H9 (cell line): ENCODE results near the gene PET100. TPM values are rescaled to one million over a fixed set of nuclear protein-coding genes. Genes with fewer than 3 reads are reported as not detected.
A peak's percentile ranks its signal among the peaks of the same experiment; 100 is the strongest.

ENCODE experiments used
- DNase-seq: peaks from one replicate; pipeline ENCODE4 v3.0.0-alpha.2; 2017
- H2AFZ ChIP-seq: one replicate; pipeline ENCODE4 v1.6.1; 2013; ENCODE audit warnings: mild to moderate bottlenecking, low read length, control low read depth, moderate library complexity
- H2AK5ac ChIP-seq: 2 replicates; pipeline ENCODE4 v1.6.1; 2013; ENCODE audit warnings: low read length, control low read depth, mixed read lengths; ENCODE audit not compliant: insufficient read length
- H2BK120ac ChIP-seq: one replicate; pipeline ENCODE4 v1.6.1; 2013; ENCODE audit warnings: low read depth, mild to moderate bottlenecking, low read length, control low read depth, inconsistent platforms; ENCODE audit not compliant: poor library complexity, severe bottlenecking
- H2BK12ac ChIP-seq: 2 replicates; pipeline ENCODE4 v1.6.1; 2013; ENCODE audit warnings: low read length, control low read depth, mixed read lengths, low read depth; ENCODE audit not compliant: insufficient read length
- H2BK15ac ChIP-seq: 2 replicates; pipeline ENCODE4 v1.6.1; 2013; ENCODE audit warnings: low read depth, low read length, control low read depth
- H2BK20ac ChIP-seq: one replicate; pipeline ENCODE4 v1.6.1; 2013; ENCODE audit warnings: low read depth, mild to moderate bottlenecking, low read length, control low read depth, inconsistent platforms; ENCODE audit not compliant: poor library complexity, severe bottlenecking
- H2BK5ac ChIP-seq: 2 replicates; pipeline ENCODE4 v1.6.1; 2013; ENCODE audit warnings: low read length, control low read depth, mixed read lengths; ENCODE audit not compliant: insufficient read length
- H3K14ac ChIP-seq: 2 replicates; pipeline ENCODE4 v1.6.1; 2013; ENCODE audit warnings: low read length, control low read depth; ENCODE audit not compliant: insufficient read depth
- H3K18ac ChIP-seq: 2 replicates; pipeline ENCODE4 v1.6.1; 2013; ENCODE audit warnings: low read depth, mild to moderate bottlenecking, mixed read lengths, low read length, control low read depth; ENCODE audit not compliant: insufficient read length
- H3K23ac ChIP-seq: 2 replicates; pipeline ENCODE4 v1.6.1; 2013; ENCODE audit warnings: low read length, control low read depth, mixed read lengths, low read depth; ENCODE audit not compliant: insufficient read length
- H3K23me2 ChIP-seq: 2 replicates; pipeline ENCODE4 v1.6.1; 2013; ENCODE audit warnings: low read depth, mild to moderate bottlenecking, mixed read lengths, low read length, control low read depth; ENCODE audit not compliant: insufficient read length, poor library complexity, severe bottlenecking
- H3K27ac ChIP-seq: 2 replicates; pipeline ENCODE4 v1.5.1; 2013; ENCODE audit warnings: low read length, control low read depth, mixed read lengths, low read depth; ENCODE audit not compliant: insufficient read length
- H3K27me3 ChIP-seq: 2 replicates; pipeline ENCODE4 v1.6.1; 2013; ENCODE audit warnings: low read length, control low read depth, inconsistent platforms; ENCODE audit not compliant: insufficient read depth
- H3K4ac ChIP-seq: 2 replicates; pipeline ENCODE4 v1.6.1; 2013; ENCODE audit warnings: low read depth, mild to moderate bottlenecking, control low read depth, inconsistent platforms, low read length, moderate library complexity
- H3K4me1 ChIP-seq: 2 replicates; pipeline ENCODE4 v1.6.1; 2013; ENCODE audit warnings: low read length, control low read depth, inconsistent platforms; ENCODE audit not compliant: insufficient read depth
- H3K4me2 ChIP-seq: 2 replicates; pipeline ENCODE4 v1.6.1; 2013; ENCODE audit warnings: low read length, control low read depth, mixed read lengths; ENCODE audit not compliant: insufficient read length, insufficient read depth
- H3K56ac ChIP-seq: 2 replicates; pipeline ENCODE4 v1.6.1; 2013; ENCODE audit warnings: low read depth, mild to moderate bottlenecking, mixed read lengths, low read length, control low read depth; ENCODE audit not compliant: insufficient read length
- H3K79me1 ChIP-seq: 2 replicates; pipeline ENCODE4 v1.6.1; 2013; ENCODE audit warnings: low read depth, mild to moderate bottlenecking, moderate library complexity, low read length, control low read depth, inconsistent platforms; ENCODE audit not compliant: insufficient read depth, poor library complexity, severe bottlenecking
- H3K79me2 ChIP-seq: 2 replicates; pipeline ENCODE4 v1.6.1; 2013; ENCODE audit warnings: low read length, control low read depth, inconsistent platforms; ENCODE audit not compliant: insufficient read depth
- H3K9ac ChIP-seq: 2 replicates; pipeline ENCODE4 v1.6.1; 2013; ENCODE audit warnings: low read length, control low read depth, mixed read lengths; ENCODE audit not compliant: insufficient read length; ENCODE audit errors: extremely low read depth
- H3K9me3 ChIP-seq: one replicate; pipeline ENCODE4 v1.6.1; 2013; ENCODE audit warnings: low read depth, low read length, inconsistent platforms; ENCODE audit not compliant: control insufficient read depth
- H3T11ph ChIP-seq: one replicate; pipeline ENCODE4 v1.6.1; 2013; ENCODE audit warnings: mild to moderate bottlenecking, low read length, control low read depth, inconsistent platforms
- H4K20me1 ChIP-seq: one replicate; pipeline ENCODE4 v1.6.1; 2013; ENCODE audit not compliant: control insufficient read depth, insufficient read length, insufficient read depth
- H4K5ac ChIP-seq: 2 replicates; pipeline ENCODE4 v1.6.1; 2013; ENCODE audit warnings: low read depth, mild to moderate bottlenecking, mixed read lengths, low read length, control low read depth; ENCODE audit not compliant: insufficient read length
- H4K8ac ChIP-seq: replicated peaks from 2 replicates; pipeline ENCODE4 v1.6.1; 2013; ENCODE audit warnings: low read length, control low read depth, mixed read lengths, low read depth; ENCODE audit not compliant: insufficient read length
- H4K91ac ChIP-seq: 2 replicates; pipeline ENCODE4 v1.6.1; 2013; ENCODE audit warnings: low read depth, mild to moderate bottlenecking, moderate library complexity, mixed read lengths, low read length, control low read depth; ENCODE audit not compliant: insufficient read length
- H3K27ac Mint-ChIP-seq, 3 experiments: 2 replicates in 2 of 3; 3 replicates in 1 of 3; pipeline ENCODE4 v1.8.0; 2020 to 2021; ENCODE audit warnings: mixed read lengths in 3 of 3, mild to moderate bottlenecking in 1 of 3, moderate library complexity in 1 of 3
- H3K27me3 Mint-ChIP-seq: 2 replicates; pipeline ENCODE4 v1.8.0; 2021; ENCODE audit warnings: low read depth, mild to moderate bottlenecking, moderate library complexity, mixed read lengths
- H3K36me3 Mint-ChIP-seq, 3 experiments: 2 replicates in 2 of 3; 3 replicates in 1 of 3; pipeline ENCODE4 v1.8.0; 2020 to 2021; ENCODE audit warnings: low read depth in 3 of 3, mixed read lengths in 3 of 3; ENCODE audit not compliant: insufficient read depth in 1 of 3
- H3K4me1 Mint-ChIP-seq, 2 experiments: 2 replicates each; pipeline ENCODE4 v1.8.0; 2020; ENCODE audit warnings: mixed read lengths in 2 of 2
- H3K4me3 Mint-ChIP-seq, 2 experiments: 2 replicates in 1 of 2; 3 replicates in 1 of 2; pipeline ENCODE4 v1.8.0; 2020 to 2021; ENCODE audit warnings: mild to moderate bottlenecking in 2 of 2, mixed read lengths in 2 of 2, moderate library complexity in 1 of 2
- H3K9me3 Mint-ChIP-seq, 2 experiments: 2 replicates in 1 of 2; 3 replicates in 1 of 2; pipeline ENCODE4 v1.8.0; 2020; ENCODE audit warnings: mild to moderate bottlenecking in 2 of 2, mixed read lengths in 2 of 2, moderate library complexity in 1 of 2
- CTCF ChIP-seq: fragments of 200-600 bp; sonication (generic); conservative IDR thresholded peaks from 3 replicates; pipeline ENCODE4 v1.8.0; 2021; ENCODE audit warnings: antibody characterized with exemption, mild to moderate bottlenecking
- WGBS: extraction: QIAGEN DNeasy Blood & Tissue Kit; methylation state at CpG from one replicate; pipeline ENCODE4 v1.1.7; 2013; ENCODE audit warnings: missing lambda C conversion rate, low lambda C conversion rate, mixed read lengths; ENCODE audit not compliant: insufficient read length; ENCODE audit errors: extremely low coverage; 5-methylcytosine and 5-hydroxymethylcytosine counted together
- total RNA-seq: library from RNA; stranded (reverse); gene quantifications from 2 replicates; pipeline ENCODE4 v1.2.1, GENCODE V29; 2021

Gene PET100
- total RNA-seq, 1 experiment from 2014 or later = 129 TPM

GRCh38 chr19:7677669-7678311 lies 48.2 kb downstream of the PET100 start:
- H3K9me3 Mint-ChIP-seq = peaks cover 0 to 4% of the 10 kb centered on the region in 2 experiments; a peak in 3 of 5 replicates
- Histone ChIP-seq H3K4me1 (no peaks in the 10 kb centered on the region), H2AFZ (no peak overlapping the region), H3T11ph (no peak overlapping the region), H2BK20ac (no peak overlapping the region), H3K79me1 (no peaks in the 10 kb centered on the region), H3K4ac (no peak overlapping the region), H2AK5ac (no peak overlapping the region), H3K23me2 (peaks cover 7% of the 10 kb centered on the region), H3K9me3 (no peaks in the 10 kb centered on the region), H3K79me2 (no peaks in the 10 kb centered on the region), H4K5ac (no peak overlapping the region), H3K4me2 (no peak overlapping the region), H2BK120ac (no peak overlapping the region), H2BK12ac (no peak overlapping the region), H3K27me3 (no peaks in the 10 kb centered on the region), H3K23ac (no peak overlapping the region), H3K27ac (no peak overlapping the region), H3K14ac (no peak overlapping the region), H4K8ac (no peak overlapping the region), H3K18ac (no peak overlapping the region), H3K56ac (no peak overlapping the region), H4K91ac (no peak overlapping the region), H2BK15ac (no peak overlapping the region), H3K9ac (no peak overlapping the region), H4K20me1 (no peaks in the 10 kb centered on the region), H2BK5ac (no peak overlapping the region)
- H3K27me3 Mint-ChIP-seq = peaks cover 62% of the 10 kb centered on the region
- peaks cover 10 to 22% of the 10 kb centered on the region in 2 experiments for H3K4me1 Mint-ChIP-seq
- H3K36me3 Mint-ChIP-seq = peaks cover 4 to 6% (median 5%) of the 10 kb centered on the region in 3 experiments
- DNase-seq = no peak
- TF ChIP-seq CTCF = no peak
- peak overlapping the region in 1 of 3 experiments; percentile 49; a peak in 1 of 7 replicates for H3K27ac Mint-ChIP-seq
- no peak overlapping the region for H3K4me3 Mint-ChIP-seq
- WGBS = no CpG with 5 or more reads among the region's 12 CpGs
